Nephron progenitor cell (in vitro differentiated cells): ENCODE data around the gene INPP5D.

Experiments used
- DNase-seq: peaks from one replicate; pipeline ENCODE4 v3.0.0; 2021
- H3K27ac Mint-ChIP-seq: 2 replicates; pipeline ENCODE4 v1.8.0; 2021; ENCODE audit warnings: mild to moderate bottlenecking, moderate library complexity, mixed read lengths
- H3K27me3 Mint-ChIP-seq: 2 replicates; pipeline ENCODE4 v1.8.0; 2021; ENCODE audit warnings: mild to moderate bottlenecking, low read depth, mixed read lengths; ENCODE audit not compliant: poor library complexity
- H3K36me3 Mint-ChIP-seq: 2 replicates; pipeline ENCODE4 v1.8.0; 2021; ENCODE audit warnings: low read depth, mixed read lengths
- H3K4me1 Mint-ChIP-seq: 2 replicates; pipeline ENCODE4 v1.8.0; 2021; ENCODE audit warnings: mixed read lengths
- H3K4me3 Mint-ChIP-seq: 2 replicates; pipeline ENCODE4 v1.8.0; 2021; ENCODE audit warnings: mild to moderate bottlenecking, moderate library complexity, mixed read lengths
- H3K9me3 Mint-ChIP-seq: 2 replicates; pipeline ENCODE4 v1.8.0; 2021; ENCODE audit warnings: mild to moderate bottlenecking, moderate library complexity, mixed read lengths
- CTCF ChIP-seq: fragments of 200-600 bp; sonication (generic); IDR thresholded peaks from 2 replicates; pipeline ENCODE4 v1.5.0; 2021; ENCODE audit warnings: antibody characterized with exemption

INPP5D gene

GRCh38 chr2:233209117-233209532, 149.0 kb downstream of the INPP5D start:
- Mint-ChIP-seq H3K4me1 (peaks cover 11% of the 10 kb centered on the region), H3K27ac (no peak overlapping the region), H3K4me3 (no peak overlapping the region), H3K27me3 (peaks cover 10% of the 10 kb centered on the region), H3K9me3 (peaks cover 3% of the 10 kb centered on the region), H3K36me3 (peaks cover 3% of the 10 kb centered on the region)
- no peak for TF ChIP-seq CTCF
- no peak for DNase-seq

DNA sequence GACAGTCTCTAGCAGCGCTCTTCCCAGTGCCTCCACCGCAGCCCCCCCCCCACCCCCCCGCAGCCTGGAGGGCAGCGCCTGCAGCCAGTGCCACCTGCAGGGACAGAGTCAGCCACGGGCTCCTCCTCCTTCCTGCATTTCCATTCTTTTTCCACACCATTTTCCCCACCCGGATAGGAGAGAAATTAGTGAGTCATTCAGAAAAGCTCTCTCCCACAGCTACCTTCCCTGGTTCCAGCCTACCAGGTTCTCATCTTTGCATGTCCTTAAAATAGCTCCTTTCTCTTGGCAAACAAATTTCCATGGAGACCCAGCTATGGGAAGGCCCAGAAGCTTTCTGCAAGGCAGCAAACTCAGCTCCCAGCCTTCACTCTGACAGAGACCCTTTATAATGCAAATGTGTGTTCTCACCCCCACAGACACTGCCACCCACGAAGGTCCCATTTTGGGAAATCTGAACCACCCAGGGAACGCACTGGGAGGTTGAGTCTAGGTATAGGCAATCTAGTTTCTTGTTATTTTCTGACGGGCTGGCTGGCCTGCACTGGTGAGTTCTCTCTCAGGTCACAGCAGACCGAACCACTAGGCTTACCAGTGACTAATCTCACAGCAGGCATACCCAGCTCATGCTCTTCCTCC, 149.5 kb downstream of the INPP5D start:
- Mint-ChIP-seq H3K4me1 (peaks cover 11% of the 10 kb centered on the region), H3K36me3 (peaks cover 2% of the 10 kb centered on the region), H3K27me3 (peaks cover 10% of the 10 kb centered on the region), H3K4me3 (no peak overlapping the region), H3K27ac (no peak overlapping the region), H3K9me3 (peaks cover 2% of the 10 kb centered on the region)
- no peak for DNase-seq
- TF ChIP-seq CTCF, result no peak

DNA sequence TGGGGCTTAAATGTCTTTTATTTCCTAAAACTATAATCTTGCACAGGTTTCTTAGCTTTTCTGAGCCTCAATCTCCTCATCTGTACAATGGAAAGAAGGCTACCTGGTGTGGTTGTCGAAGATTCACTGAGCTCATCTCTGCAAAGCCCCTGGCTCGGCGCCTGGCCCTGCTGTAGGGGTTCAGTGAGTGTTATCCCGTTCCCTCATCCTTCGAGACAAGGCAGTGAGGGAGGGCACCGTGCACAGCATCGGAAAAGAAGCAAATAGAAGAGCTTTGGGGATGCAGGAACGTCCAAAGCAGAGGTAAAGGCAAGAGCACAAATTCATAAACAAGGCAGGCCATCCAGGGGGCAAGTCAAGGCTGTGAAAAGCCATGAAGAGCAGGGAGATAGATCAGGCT, 150.1 kb downstream of the INPP5D start:
- H3K27ac Mint-ChIP-seq, result no peak overlapping the region
- H3K36me3 Mint-ChIP-seq, result no peaks in the 10 kb centered on the region
- no peak overlapping the region for H3K4me3 Mint-ChIP-seq
- peaks cover 10% of the 10 kb centered on the region for H3K27me3 Mint-ChIP-seq
- H3K9me3 Mint-ChIP-seq, result no peaks in the 10 kb centered on the region
- H3K4me1 Mint-ChIP-seq, result peaks cover 11% of the 10 kb centered on the region
- DNase-seq, result no peak
- TF ChIP-seq CTCF, result no peak

GRCh38 chr2:233210843-233211547, 150.9 kb downstream of the INPP5D start:
- DNase-seq, result no peak
- no peak overlapping the region for H3K4me3 Mint-ChIP-seq
- no peak for TF ChIP-seq CTCF
- peaks cover 10% of the 10 kb centered on the region for H3K27me3 Mint-ChIP-seq
- H3K9me3 Mint-ChIP-seq, result no peaks in the 10 kb centered on the region
- H3K4me1 Mint-ChIP-seq, result peaks cover 11% of the 10 kb centered on the region
- no peaks in the 10 kb centered on the region for H3K36me3 Mint-ChIP-seq
- H3K27ac Mint-ChIP-seq, result no peak overlapping the region

- TF ChIP-seq CTCF, result no peak
- Mint-ChIP-seq H3K9me3 (no peaks in the 10 kb centered on the region), H3K4me1 (peaks cover 11% of the 10 kb centered on the region), H3K27ac (no peak overlapping the region), H3K27me3 (peaks cover 10% of the 10 kb centered on the region), H3K4me3 (no peak overlapping the region), H3K36me3 (no peaks in the 10 kb centered on the region)
- no peak for DNase-seq
Measured at GRCh38 chr2:233211548-233211895, 151.4 kb downstream of the INPP5D start.

DNA sequence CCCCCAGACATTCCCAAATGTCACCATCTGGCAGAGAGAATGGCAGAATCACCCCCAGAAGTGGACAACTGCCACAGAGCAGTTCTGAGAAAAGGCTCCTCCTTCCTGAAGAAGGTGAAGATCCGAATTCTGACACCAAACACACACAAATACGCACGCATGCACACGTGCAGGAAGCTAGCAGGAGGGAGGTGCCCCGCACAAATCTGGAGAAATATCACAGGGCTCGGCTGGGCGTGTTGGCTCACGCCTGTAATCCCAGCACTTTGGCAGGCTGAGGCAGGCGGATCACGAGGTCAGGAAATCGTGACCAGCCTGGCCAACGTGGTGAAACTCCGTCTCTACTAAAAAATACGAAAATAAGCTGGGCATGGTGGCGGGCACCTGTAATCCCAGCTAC, 152.9 kb downstream of the INPP5D start:
- Mint-ChIP-seq H3K36me3 (no peaks in the 10 kb centered on the region), H3K4me1 (peaks cover 11% of the 10 kb centered on the region), H3K4me3 (no peak overlapping the region), H3K9me3 (no peaks in the 10 kb centered on the region), H3K27me3 (peaks cover 10% of the 10 kb centered on the region), H3K27ac (no peak overlapping the region)
- DNase-seq, result no peak
- no peak for TF ChIP-seq CTCF
